ENCODE results near the gene KIF16B. TPM values are rescaled to one million over a fixed set of nuclear protein-coding genes. Genes with fewer than 3 reads are reported as not detected.

The KIF16B gene
- total RNA-seq, 1 experiment from 2014 or later: 15.8 TPM

DNA sequence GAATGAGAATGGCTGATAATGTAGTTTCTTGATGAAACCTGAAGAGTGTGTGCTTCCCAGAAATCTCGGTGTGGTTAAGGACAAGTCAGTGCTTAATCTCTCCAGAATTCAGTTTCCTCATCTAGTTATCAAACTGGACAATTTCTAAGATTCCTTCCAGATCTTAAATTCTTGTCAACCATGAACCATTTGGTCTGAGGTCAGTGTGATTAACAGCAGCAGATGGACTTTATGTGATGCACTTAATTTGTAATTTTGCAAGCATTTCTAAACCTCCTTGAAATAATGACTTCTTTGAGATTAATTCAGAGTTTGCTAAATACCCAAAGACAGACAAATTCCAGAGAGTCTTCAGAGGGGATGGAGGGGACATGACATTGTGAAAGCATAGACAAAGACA lies 160.3 kb downstream of the KIF16B start:
- Mint-ChIP-seq H3K4me3 (ENCODE audit: unreplicated experiment) (no peak overlapping the region), H3K27ac (ENCODE audit: low read depth, unreplicated experiment) (no peak overlapping the region), H3K9me3 (ENCODE audit: unreplicated experiment) (peaks cover 5% of the 10 kb centered on the region), H3K27me3 (ENCODE audit: insufficient read depth, unreplicated experiment) (no peaks in the 10 kb centered on the region), H3K4me1 (ENCODE audit: insufficient read depth, unreplicated experiment) (peaks cover 8% of the 10 kb centered on the region), H3K36me3 (ENCODE audit: insufficient read depth, unreplicated experiment) (no peaks in the 10 kb centered on the region)
- intact Hi-C loops (cut with micrococcal nuclease): no loop called here
- CTCF ChIA-PET: no interaction called here
- TF ChIP-seq, protein P1, sequence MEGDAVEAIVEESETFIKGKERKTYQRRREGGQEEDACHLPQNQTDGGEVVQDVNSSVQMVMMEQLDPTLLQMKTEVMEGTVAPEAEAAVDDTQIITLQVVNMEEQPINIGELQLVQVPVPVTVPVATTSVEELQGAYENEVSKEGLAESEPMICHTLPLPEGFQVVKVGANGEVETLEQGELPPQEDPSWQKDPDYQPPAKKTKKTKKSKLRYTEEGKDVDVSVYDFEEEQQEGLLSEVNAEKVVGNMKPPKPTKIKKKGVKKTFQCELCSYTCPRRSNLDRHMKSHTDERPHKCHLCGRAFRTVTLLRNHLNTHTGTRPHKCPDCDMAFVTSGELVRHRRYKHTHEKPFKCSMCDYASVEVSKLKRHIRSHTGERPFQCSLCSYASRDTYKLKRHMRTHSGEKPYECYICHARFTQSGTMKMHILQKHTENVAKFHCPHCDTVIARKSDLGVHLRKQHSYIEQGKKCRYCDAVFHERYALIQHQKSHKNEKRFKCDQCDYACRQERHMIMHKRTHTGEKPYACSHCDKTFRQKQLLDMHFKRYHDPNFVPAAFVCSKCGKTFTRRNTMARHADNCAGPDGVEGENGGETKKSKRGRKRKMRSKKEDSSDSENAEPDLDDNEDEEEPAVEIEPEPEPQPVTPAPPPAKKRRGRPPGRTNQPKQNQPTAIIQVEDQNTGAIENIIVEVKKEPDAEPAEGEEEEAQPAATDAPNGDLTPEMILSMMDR (IDR thresholded peaks at IDR 0.05; ENCODE audit: unreplicated experiment): no peak
- POLR2A ChIA-PET: no interaction called here
- DNase-seq (ENCODE audit: unreplicated experiment): no peak
- BruUV-seq (replicated peaks): no TSS peak

- intact Hi-C loops (cut with micrococcal nuclease): no loop called here
- POLR2A ChIA-PET: interaction anchor here (0.8 kb wide), 1 partner anchor 13 kb away, joined by 5 read pairs; no protein-coding TSS in a partner anchor
- CTCF ChIA-PET: no interaction called here
- DNase-seq (ENCODE audit: unreplicated experiment): no peak
- H3K4me3 Mint-ChIP-seq (ENCODE audit: unreplicated experiment): no peak overlapping the region
- H3K9me3 Mint-ChIP-seq (ENCODE audit: unreplicated experiment): peaks cover 5% of the 10 kb centered on the region
- BruUV-seq (replicated peaks): no TSS peak
- H3K4me1 Mint-ChIP-seq (ENCODE audit: insufficient read depth, unreplicated experiment): peaks cover 8% of the 10 kb centered on the region
- no peak overlapping the region for H3K27ac Mint-ChIP-seq (ENCODE audit: low read depth, unreplicated experiment)
- H3K36me3 Mint-ChIP-seq (ENCODE audit: insufficient read depth, unreplicated experiment): no peaks in the 10 kb centered on the region
- TF ChIP-seq, protein P1 (IDR thresholded peaks at IDR 0.05; ENCODE audit: unreplicated experiment): no peak
- no peaks in the 10 kb centered on the region for H3K27me3 Mint-ChIP-seq (ENCODE audit: insufficient read depth, unreplicated experiment)
These were observed 161.9 kb downstream of the KIF16B start for GRCh38 chr20:16411361-16411760.

DNA sequence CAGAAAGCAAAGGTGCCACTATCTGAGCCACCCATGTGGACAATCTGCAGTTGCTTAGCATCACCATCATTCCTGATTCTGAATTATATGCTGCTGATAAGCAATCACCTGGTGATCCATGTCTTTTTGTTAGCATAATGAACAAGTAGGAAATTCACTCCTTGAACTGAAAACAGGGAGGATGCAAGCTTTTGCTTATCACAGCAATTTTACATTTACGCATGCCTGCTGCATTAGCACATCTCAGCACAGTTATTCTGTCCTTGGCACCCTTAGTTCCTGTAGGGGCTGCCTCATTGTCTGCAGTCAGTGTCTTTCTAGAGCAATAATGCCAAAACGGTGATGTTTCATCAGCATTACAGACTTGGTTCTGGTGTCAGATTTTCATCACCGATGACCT lies 162.6 kb downstream of the KIF16B start:
- CTCF ChIA-PET: no interaction called here

DNA sequence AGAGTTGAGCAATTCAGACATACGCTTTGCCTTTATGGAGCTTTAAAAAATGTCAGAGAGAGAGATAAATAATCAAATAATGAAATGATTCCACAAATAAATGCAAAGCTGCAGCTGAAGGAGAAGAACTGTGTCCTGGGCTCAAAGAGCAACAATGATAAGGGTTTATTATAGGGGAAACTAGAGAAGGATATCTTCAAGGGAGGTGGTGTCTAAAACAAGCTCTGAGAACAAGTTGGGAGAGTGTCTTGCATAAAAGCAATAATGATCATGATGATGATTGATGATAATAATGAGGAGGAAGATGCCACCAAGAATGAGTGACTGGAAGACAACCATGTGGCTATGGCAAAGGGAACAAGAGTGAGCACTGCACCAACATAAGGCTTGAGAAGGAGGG lies 164.3 kb downstream of the KIF16B start:
- Mint-ChIP-seq H3K4me3 (ENCODE audit: unreplicated experiment) (no peak overlapping the region), H3K27ac (ENCODE audit: low read depth, unreplicated experiment) (no peak overlapping the region), H3K36me3 (ENCODE audit: insufficient read depth, unreplicated experiment) (no peaks in the 10 kb centered on the region), H3K27me3 (ENCODE audit: insufficient read depth, unreplicated experiment) (no peaks in the 10 kb centered on the region), H3K9me3 (ENCODE audit: unreplicated experiment) (peaks cover 5% of the 10 kb centered on the region), H3K4me1 (ENCODE audit: insufficient read depth, unreplicated experiment) (no peaks in the 10 kb centered on the region)
- DNase-seq (ENCODE audit: unreplicated experiment): no peak
- POLR2A ChIA-PET: no interaction called here
- TF ChIP-seq, protein P1 (IDR thresholded peaks at IDR 0.05; ENCODE audit: unreplicated experiment): no peak
- intact Hi-C loops (cut with micrococcal nuclease): no loop called here
- BruUV-seq (replicated peaks): no TSS peak
- CTCF ChIA-PET: no interaction called here

More for the DNA sequence above, 162.6 kb downstream of the KIF16B start:
- no peaks in the 10 kb centered on the region for H3K27me3 Mint-ChIP-seq (ENCODE audit: insufficient read depth, unreplicated experiment)
- TF ChIP-seq, protein P1 (IDR thresholded peaks at IDR 0.05; ENCODE audit: unreplicated experiment): no peak
- H3K9me3 Mint-ChIP-seq (ENCODE audit: unreplicated experiment): peaks cover 5% of the 10 kb centered on the region
- intact Hi-C loops (cut with micrococcal nuclease): no loop called here
- H3K36me3 Mint-ChIP-seq (ENCODE audit: insufficient read depth, unreplicated experiment): no peaks in the 10 kb centered on the region
- no peak for DNase-seq (ENCODE audit: unreplicated experiment)
- no peak overlapping the region for H3K4me3 Mint-ChIP-seq (ENCODE audit: unreplicated experiment)
- POLR2A ChIA-PET: no interaction called here
- H3K27ac Mint-ChIP-seq (ENCODE audit: low read depth, unreplicated experiment): no peak overlapping the region
- no TSS peak for BruUV-seq (replicated peaks)
- peaks cover 7% of the 10 kb centered on the region for H3K4me1 Mint-ChIP-seq (ENCODE audit: insufficient read depth, unreplicated experiment)

Measured in MCF 10A (cell line).